Measurements from ENCODE around the gene TMEM98. TPM values are rescaled to one million over a fixed set of nuclear protein-coding genes. Genes with fewer than 3 reads are reported as not detected.

Gene TMEM98
- total and polyA plus RNA-seq, 2 of the 4 experiments (the other 2 are of a cell fraction): 173 to 195 TPM

- no peak overlapping the region for H3K27ac ChIP-seq (ENCODE audit: insufficient read depth, low read length)
- BruUV-seq (replicated peaks): no TSS peak
- no peak overlapping the region for H2BK120ac ChIP-seq (ENCODE audit: low read depth, low read length)
- H2BK15ac ChIP-seq (ENCODE audit: low read depth, low read length): no peak overlapping the region
- H2BK5ac ChIP-seq (ENCODE audit: low read depth, low read length, poor library complexity, severe bottlenecking): no peak overlapping the region
- no CpG with 5 or more reads among the region's 2 CpGs for WGBS, 2 experiments (ENCODE audit: extremely low coverage in 2 of 2, insufficient read length in 1 of 2)
- H3K79me1 ChIP-seq (ENCODE audit: low read depth in 1 of 2, low read length in 2 of 2): no peaks in the 10 kb centered on the region
- CTCF ChIA-PET: interaction anchor here (1.4 kb wide), 1 partner anchor 19 kb away, joined by 4 read pairs; no protein-coding TSS in a partner anchor
- no peak overlapping the region for H3K4me2 ChIP-seq (ENCODE audit: low read depth, low read length)
- H4K8ac ChIP-seq (ENCODE audit: low read depth in 2 of 2, low read length in 2 of 2): no peak overlapping the region
- TF ChIP-seq CHD1 (IDR thresholded peaks at IDR 0.05; ENCODE audit: low read depth, low read length): no peak
- no peak for TF ChIP-seq MXI1 (IDR thresholded peaks at IDR 0.05; ENCODE audit: borderline replicate concordance, low read depth, low read length)
- no peak for TF ChIP-seq POLR2A (IDR thresholded peaks at IDR 0.05; ENCODE audit: low read depth, low read length)
- TF ChIP-seq CTCF (conservative IDR thresholded peaks at IDR 0.05; ENCODE audit: low read depth, low read length): no peak
- TF ChIP-seq RFX5 (IDR thresholded peaks at IDR 0.05; ENCODE audit: low read depth, low read length): no peak
- TF ChIP-seq RAD21 (IDR thresholded peaks at IDR 0.05; ENCODE audit: low read length): no peak
- TF ChIP-seq CEBPB (IDR thresholded peaks at IDR 0.05; ENCODE audit: low read depth, low read length): no peak
- TF ChIP-seq BHLHE40 (IDR thresholded peaks at IDR 0.05; ENCODE audit: low read depth, low read length): no peak
- no peak for TF ChIP-seq RCOR1 (IDR thresholded peaks at IDR 0.05; ENCODE audit: insufficient replicate concordance, low read length)
- no peak for TF ChIP-seq USF2 (IDR thresholded peaks at IDR 0.05; ENCODE audit: low read depth, low read length)
- in situ Hi-C loops (cut with MboI; ENCODE audit: low sequenced_read_pairs): no loop called here
- H4K20me1 ChIP-seq (ENCODE audit: insufficient read depth, low read length): no peaks in the 10 kb centered on the region
- H3K9ac ChIP-seq (ENCODE audit: low read depth, low read length): no peak overlapping the region
- ATAC-seq (ENCODE audit: low read depth) (no peak), DNase-seq (no peak)
- H3K27me3 ChIP-seq (ENCODE audit: control insufficient read depth, insufficient read depth, low read length): peaks cover 6% of the 10 kb centered on the region
- dilution Hi-C loops (cut with HindIII; ENCODE audit: low sequenced_read_pairs, unreplicated experiment): no loop called here
- no peaks in the 10 kb centered on the region for H3K36me3 ChIP-seq (ENCODE audit: control insufficient read depth, insufficient read depth, low read length)
- H3K18ac ChIP-seq (ENCODE audit: low read depth, low read length): no peak overlapping the region
- no peak overlapping the region for H3K56ac ChIP-seq (ENCODE audit: extremely low read depth, insufficient read depth, low read length)
- H3K9me1 ChIP-seq (ENCODE audit: insufficient read depth, low read length): no peaks in the 10 kb centered on the region
- H2BK20ac ChIP-seq (ENCODE audit: low read depth, low read length): no peak overlapping the region
- no peak overlapping the region for H3K4ac ChIP-seq (ENCODE audit: low read depth, low read length)
- H3K9me3 ChIP-seq (ENCODE audit: control insufficient read depth, insufficient read depth, low read length): no peaks in the 10 kb centered on the region
- H3K4me3 ChIP-seq (ENCODE audit: insufficient read depth, low read depth, low read length): no peak overlapping the region
- peak overlapping the region; percentile 41 for H2AFZ ChIP-seq (replicated peaks; ENCODE audit: low read length, poor library complexity)
- POLR2A ChIA-PET (ENCODE audit: unreplicated experiment): no interaction called here
- H4K5ac ChIP-seq (ENCODE audit: low read depth, low read length): no peak overlapping the region
- H3K23ac ChIP-seq (ENCODE audit: low read depth, low read length): no peak overlapping the region
- no peaks in the 10 kb centered on the region for H3K4me1 ChIP-seq (ENCODE audit: control insufficient read depth, insufficient read depth, low read length)
- no peak overlapping the region for H4K91ac ChIP-seq (ENCODE audit: insufficient read depth, low read depth, low read length)
- no peak overlapping the region for H2AK9ac ChIP-seq (replicated peaks; ENCODE audit: low read depth, low read length, poor library complexity)
- intact Hi-C loops (cut with micrococcal nuclease): no loop called here
- H2AK5ac ChIP-seq (ENCODE audit: low read depth, low read length): no peak overlapping the region
- H3K14ac ChIP-seq (replicated peaks; ENCODE audit: low read depth, low read length): no peak overlapping the region
These were observed 31.2 kb upstream of the TMEM98 start for GRCh38 chr17:32896647-32897258.

Data from IMR-90 (cell line).